GM12874 (cell line): Measurements from ENCODE around the gene RIMS3.

ENCODE experiments used
- TF ChIP-seq, protein P1 (sequence below): IDR thresholded peaks from 2 replicates; pipeline ENCODE4 v1.5.1; 2011; ENCODE audit warnings: low read depth, mild to moderate bottlenecking, control low read depth, low read length, moderate library complexity; ENCODE audit not compliant: insufficient read depth

The RIMS3 gene

DNA sequence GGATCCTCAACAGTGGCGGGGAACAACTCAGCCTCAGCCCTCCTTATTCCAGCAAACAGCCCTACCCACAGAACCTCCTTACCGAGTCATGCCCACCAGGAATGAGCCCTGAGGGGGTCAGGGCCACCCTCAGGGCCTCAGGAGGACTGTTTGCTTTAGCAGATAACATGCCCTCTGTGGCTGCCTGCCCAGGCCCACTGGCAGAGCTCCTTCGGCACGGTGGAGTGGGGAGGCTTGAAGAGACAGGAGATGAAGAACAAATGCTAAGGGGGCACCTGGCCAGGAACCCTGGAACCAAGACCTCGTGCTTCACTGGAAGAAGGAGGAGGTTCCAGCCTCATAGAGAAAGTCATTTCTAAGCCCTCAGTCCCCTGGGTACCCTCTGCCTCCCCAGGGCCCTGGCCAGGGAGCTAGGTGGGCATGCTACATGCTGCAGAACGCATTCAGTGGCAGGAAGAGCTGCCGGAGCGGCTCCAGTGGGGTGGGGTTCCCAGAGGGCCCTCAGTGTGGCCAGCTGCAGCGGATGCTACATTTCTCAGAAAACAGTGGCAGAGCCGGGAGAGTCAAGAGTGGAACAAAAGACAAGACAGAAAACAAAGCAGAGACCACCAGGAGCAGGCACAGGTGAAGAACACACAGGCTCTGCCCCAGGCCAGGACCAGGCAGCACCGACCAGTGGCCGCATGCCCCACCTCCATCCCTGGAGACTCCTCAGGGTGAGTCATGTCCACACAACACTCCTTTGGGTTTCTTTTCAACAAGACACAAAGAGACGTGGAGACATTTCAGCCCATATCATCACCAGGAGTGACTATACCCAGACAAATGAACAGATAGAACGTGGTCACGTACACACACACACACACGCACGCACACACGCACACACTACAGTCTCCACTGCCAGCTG lies 39.8 kb downstream of the RIMS3 start:
- TF ChIP-seq, protein P1, sequence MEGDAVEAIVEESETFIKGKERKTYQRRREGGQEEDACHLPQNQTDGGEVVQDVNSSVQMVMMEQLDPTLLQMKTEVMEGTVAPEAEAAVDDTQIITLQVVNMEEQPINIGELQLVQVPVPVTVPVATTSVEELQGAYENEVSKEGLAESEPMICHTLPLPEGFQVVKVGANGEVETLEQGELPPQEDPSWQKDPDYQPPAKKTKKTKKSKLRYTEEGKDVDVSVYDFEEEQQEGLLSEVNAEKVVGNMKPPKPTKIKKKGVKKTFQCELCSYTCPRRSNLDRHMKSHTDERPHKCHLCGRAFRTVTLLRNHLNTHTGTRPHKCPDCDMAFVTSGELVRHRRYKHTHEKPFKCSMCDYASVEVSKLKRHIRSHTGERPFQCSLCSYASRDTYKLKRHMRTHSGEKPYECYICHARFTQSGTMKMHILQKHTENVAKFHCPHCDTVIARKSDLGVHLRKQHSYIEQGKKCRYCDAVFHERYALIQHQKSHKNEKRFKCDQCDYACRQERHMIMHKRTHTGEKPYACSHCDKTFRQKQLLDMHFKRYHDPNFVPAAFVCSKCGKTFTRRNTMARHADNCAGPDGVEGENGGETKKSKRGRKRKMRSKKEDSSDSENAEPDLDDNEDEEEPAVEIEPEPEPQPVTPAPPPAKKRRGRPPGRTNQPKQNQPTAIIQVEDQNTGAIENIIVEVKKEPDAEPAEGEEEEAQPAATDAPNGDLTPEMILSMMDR, result no peak

DNA sequence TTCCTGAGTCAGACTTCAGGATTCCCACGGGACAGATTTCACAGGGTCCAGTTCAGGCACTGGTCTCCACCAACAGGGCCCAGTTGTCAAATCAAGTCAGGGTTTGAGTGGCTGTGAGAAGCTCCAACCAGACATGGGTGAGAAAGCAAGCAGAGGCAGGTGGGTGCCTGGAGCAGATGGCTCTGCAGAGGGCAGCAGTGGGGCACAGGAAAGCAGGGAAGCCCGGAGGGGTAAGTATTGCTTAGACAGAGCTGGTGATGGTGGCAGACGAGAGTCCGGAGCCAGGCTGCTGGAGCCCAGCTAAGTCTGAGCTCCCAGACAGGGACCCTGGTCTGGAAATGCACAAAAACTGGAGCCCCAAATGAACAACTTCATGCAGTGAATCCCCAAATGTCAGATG lies 40.4 kb downstream of the RIMS3 start:
- TF ChIP-seq, protein P1, result peak; percentile 45; the same call in 1 of the 2 replicates

DNA sequence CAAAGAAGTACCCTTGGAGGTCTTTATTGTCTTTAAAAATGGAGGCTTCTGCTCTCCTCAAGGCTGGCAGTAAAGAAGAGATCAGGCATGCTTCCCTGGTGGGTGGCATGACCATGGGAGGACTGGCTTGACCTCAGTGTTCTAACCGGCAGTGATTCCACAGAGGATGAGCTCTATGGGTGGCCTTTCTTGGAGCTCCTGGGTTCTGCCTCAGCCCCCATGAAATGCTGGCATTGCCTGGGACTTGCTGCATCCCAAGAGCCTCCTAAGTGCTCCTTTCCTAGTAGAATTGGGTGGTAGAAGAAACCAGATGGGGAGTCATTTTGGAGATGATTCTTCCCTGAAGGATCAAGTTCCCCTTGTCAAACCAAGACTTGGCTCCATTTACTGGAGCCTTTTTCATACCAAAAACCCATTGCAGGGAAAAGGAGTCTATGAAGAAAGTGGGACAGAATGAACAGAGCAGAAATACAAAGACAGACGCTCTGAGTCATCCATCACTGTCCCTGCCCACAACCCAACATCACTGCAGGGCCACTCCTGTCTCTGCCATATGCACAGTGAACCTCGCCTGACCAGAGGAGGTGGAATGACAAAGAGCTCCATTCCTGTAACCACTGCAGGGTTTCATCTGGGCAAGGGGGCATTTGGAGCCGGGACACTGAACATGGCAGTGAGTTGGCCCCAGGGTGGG lies 42.4 kb downstream of the RIMS3 start:
- TF ChIP-seq, protein P1, result no peak

DNA sequence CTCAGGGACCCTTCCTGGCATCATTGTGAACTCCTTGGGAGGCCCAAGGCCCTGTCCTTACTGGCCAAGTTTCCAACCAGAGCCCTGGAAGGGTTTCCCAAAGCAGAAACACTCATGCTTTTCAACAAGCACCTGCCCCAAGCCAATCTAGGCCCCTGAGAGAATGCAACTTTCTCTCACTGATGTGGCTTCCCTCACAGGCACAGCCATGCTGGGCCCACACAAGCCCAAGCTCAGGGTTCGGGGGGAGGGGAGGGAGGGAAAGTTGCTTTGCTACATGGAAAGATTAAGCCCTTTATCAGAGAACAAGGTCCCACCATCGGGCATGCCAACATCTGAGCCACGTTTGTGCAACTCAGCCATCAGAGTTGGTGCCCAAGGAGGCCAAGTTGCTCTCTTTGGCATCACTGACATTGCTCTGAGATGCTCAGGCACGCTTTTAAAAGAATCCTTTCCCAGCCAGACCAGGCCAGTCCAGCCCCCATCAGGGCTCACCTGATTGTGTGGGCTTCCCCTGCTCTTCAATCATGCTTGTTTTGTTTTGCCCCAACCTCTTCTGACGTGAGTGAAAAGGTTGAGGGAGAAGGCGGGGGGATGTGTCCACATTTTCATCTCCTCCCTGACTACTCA lies 43.5 kb downstream of the RIMS3 start:
- TF ChIP-seq, protein P1, result no peak

DNA sequence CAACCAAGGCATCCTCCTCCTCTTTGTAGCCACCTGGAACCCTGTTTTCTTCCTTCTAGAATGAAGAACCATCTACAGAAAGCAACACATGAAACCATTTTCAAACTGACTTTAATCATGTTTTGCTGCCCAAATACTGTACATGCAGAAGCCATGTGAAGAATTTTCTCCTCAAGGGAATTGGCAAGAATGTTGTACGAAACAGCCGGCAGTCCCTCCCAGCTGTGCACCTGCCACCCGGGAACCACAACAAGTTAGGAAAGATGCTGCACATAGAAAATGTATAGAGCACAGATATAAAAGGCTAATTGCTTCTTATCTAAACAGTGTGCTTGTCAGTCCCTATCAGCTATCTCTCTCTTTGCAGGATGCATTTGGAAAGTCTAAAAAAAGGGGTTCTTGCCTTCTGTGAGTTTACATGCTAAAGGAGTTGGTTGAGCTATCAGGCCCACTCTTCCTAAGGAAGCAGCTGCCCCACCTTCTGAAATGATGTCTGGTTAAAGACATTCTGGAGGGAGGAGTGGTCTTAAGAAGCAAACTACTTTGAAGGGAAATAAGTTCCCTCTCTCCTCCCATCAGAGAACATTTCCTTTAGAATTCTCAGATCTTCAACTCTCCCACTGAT lies 44.8 kb downstream of the RIMS3 start:
- TF ChIP-seq, protein P1, result no peak

DNA sequence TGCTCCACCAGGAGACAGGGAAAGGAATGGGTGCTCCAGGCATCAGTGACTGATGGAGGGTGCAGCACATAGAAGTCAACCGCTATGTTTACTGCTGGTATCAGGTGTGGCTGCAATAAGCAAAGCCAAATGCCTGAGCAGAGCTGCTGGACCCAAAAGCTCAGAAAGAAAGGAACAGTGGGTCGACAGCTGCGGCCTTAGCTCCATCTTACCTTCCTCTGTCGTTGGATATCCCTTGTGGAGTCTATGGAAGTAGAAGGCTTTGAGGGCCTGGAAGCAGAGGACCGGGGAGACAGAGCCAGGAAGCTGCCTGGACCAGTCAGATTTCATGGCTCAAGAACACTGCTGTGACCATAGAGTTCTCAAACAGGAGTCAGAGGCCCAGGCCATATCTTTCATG lies 45.3 kb downstream of the RIMS3 start:
- TF ChIP-seq, protein P1, result no peak

DNA sequence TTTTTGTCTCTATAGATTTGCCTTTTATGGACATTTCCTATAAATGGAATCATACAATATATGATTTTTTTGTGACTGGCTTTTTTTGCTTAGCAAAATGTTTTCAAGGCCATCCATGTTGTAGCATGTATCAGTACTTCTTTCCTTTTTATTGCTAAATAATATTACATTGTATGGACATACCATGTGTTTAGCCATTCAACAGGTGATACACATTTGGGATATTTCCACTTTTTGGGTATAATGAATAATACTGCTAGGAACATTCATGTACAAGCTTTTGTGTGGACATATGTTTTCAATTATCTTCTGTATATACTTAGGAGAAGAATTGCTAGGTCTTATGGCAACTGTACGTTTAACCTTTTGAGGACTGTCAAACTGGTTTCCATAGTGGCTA lies 47.4 kb downstream of the RIMS3 start:
- TF ChIP-seq, protein P1, result no peak
